ENCODE data around the gene DRC7.
"Not testable (repeated sequence)": the region's sequence is repeated elsewhere in the genome, so short reads cannot be mapped to it uniquely, and the experiment has no call there.

DRC7 gene

GRCh38 chr16:57732714-57733113 lies 38.1 kb downstream of the DRC7 start:
- no peak for DNase-seq (ENCODE audit: low read depth in 2 of 2, low spot score in 1 of 2)

DNA sequence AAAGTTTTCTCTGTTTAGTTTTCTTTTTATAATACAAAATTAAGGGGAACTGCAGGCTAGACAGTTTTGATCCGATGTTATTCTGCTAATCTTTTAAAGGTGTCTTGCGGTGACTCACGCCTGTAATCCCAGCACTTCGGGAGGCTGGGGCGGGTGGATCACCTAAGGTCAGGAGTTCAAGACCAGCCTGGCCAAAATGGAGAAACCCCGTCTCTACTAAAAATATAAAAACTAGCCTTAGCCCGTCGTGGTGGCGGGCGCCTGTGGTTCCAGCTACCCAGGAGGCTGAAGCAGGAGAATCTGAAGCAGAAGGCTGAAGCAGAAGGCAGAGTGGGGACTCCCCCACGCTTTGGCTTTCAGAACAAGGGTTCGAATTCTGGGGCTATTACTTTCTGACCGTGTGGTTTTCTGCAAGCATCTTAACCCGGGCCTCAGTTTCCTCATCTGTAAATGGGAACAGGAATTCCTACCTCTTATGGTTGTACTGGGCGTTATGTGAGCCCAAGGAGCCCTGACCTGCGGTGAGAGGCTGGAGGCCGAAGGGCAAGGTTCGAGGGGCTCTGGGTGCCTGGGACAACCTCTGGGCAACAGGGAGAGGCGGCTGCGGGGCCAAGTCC lies 39.8 kb downstream of the DRC7 start:
- DNase-seq (ENCODE audit: low read depth in 2 of 2, low spot score in 1 of 2): no peak

DNA sequence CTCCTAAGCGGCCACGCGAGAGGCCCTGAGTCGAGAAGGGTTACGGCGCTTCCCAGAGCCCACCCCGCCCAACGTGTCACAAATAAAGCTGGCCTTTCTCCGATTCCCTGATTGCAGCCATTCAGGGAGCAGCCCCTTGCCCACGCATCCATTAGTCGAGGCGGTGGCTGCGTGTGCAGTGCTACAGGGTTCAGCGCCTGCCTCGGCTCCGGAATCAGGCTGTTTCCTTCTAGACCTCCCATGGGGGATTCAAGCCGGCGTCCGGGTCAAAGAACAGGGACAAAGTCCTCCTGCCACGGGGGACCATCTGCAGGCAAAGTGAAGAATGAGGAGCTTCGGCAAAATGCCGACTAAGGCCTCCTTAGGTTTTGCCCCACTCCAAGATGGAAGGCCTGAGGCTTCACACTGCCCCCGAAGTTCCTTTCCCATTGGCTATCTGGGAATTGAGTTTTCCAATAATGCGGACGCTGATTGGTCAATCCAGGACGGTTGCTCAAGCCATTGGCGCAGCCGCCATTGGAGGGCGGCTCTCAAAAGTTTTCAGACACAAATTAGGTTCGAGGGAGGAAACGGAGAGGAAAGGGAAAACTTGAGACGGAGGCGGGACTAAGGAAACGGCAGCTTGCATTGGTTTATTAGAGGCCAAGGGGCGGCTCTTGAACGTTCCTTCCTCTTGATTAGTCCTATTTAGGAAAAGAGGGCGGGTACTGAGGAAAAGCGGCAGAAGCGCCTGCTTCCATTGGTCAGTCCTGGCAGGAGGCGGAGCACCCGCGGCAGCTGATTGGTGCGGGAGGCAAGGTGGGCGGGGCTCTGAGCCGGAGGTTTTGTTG lies 40.5 kb downstream of the DRC7 start:
- peak; percentile 92 to 93 for DNase-seq (ENCODE audit: low read depth in 2 of 2, low spot score in 1 of 2)

GRCh38 chr16:57735755-57736418 lies 41.3 kb downstream of the DRC7 start, which contains the start of gene KATNB1:
TSS of gene KATNB1 (plus strand) at chr16:57735770. CDS start at chr16:57737244, 1,474 bp downstream.
- DNase-seq (ENCODE audit: low read depth in 2 of 2, low spot score in 1 of 2): no peak

- DNase-seq (ENCODE audit: low read depth in 2 of 2, low spot score in 1 of 2): peak in 1 of 2 donors; percentile 13
These were observed 42.1 kb downstream of the DRC7 start for GRCh38 chr16:57736419-57737351.

GRCh38 chr16:57738844-57739243 lies 44.2 kb downstream of the DRC7 start:
- no peak for DNase-seq (ENCODE audit: low read depth in 2 of 2, low spot score in 1 of 2)

GRCh38 chr16:57739756-57740422 lies 45.3 kb downstream of the DRC7 start:
- no peak for DNase-seq (ENCODE audit: low read depth in 2 of 2, low spot score in 1 of 2)

GRCh38 chr16:57740423-57741071 lies 45.9 kb downstream of the DRC7 start:
- DNase-seq (ENCODE audit: low read depth in 2 of 2, low spot score in 1 of 2): no peak

DNA sequence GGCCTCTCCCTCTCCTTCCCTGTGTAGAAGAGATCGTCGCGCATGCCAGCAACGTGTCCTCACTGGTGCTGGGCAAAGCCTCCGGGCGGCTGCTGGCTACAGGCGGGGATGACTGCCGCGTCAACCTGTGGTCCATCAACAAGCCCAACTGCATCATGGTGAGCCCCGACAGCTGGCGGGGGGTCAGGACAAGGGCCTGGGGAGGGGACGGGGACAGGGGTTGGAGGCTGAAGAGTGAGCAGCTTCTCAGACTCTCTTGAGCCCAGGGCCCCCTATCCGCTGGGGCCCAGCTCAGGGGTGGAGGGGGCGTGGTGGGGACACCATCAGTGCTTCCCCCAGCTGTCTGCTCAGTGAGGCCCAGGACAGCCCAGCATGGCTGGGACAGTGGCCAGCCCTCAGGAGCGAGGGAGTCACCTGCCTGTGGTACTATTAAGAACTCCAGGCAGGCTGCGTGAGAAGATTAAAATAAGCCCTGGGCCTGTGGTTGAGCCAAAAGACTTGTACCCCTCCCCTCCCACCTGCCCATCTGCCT lies 47.1 kb downstream of the DRC7 start:
- DNase-seq (ENCODE audit: low read depth in 2 of 2, low spot score in 1 of 2): no peak

DNA sequence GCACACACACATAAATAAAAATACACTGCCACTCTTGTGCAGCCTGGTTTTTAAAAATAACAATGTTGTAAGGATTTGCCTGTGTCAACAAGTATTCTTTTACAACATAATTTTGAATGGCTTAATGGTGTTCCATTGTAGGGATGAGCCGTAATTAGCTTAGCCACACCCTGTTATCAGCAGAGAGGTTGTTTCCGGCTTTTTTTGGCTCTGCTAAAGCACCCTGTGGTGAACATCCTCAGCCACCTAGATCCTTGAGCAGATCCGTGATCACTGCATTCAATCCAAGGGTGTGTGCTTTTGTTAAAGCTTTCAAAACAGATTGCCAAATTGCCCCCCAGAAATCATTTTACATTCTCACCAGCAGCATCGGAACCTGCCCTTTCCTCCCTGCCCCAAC lies 47.9 kb downstream of the DRC7 start:
- no peak for DNase-seq (ENCODE audit: low read depth in 2 of 2, low spot score in 1 of 2)

DNA sequence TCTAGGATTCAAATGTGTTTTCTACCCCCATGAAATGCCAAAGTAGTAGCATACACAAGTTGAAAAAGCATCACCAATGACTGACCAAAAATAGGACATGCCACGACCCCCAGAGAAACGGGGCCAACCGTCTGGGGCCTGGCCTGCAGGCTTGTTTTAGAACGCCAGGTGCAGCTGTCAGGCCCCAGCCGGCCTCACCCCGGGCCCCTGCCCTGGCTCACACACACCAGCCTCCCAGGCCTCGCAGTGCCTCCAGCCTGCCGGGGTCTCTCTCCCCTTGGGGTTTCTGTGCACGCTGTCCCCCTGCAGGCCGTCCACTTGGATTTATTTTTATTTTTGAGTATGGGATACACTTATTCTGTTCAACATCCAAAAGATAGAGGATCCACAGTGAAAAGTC lies 48.9 kb downstream of the DRC7 start:
- DNase-seq (ENCODE audit: low read depth in 2 of 2, low spot score in 1 of 2): no peak

- no peak for DNase-seq (ENCODE audit: low read depth in 2 of 2, low spot score in 1 of 2)
These were observed 49.5 kb downstream of the DRC7 start for GRCh38 chr16:57743886-57744641.

- no peak for DNase-seq (ENCODE audit: low read depth in 2 of 2, low spot score in 1 of 2)
These were observed 50.0 kb downstream of the DRC7 start for GRCh38 chr16:57744642-57744903.

DNA sequence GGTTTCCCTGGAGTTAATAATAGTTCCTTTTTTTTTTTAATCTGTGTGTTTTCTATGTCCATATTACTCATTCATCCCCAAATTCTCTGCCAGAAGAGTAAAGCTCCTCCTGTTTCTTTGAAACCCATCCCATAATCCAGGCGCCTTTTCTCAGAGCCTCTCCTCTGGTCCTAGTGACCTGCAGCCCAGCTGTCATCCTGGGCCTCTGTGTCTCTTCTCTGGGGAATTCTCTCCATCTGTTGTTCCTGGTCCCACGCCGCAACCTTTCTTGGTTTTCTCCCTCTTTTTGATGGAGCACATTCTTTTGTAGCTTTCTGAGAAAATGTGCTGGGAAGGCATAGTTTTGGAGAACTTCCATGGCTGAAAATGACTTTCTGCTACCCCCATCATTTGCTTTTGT lies 51.2 kb downstream of the DRC7 start:
- DNase-seq (ENCODE audit: low read depth in 2 of 2, low spot score in 1 of 2): no peak

DNA sequence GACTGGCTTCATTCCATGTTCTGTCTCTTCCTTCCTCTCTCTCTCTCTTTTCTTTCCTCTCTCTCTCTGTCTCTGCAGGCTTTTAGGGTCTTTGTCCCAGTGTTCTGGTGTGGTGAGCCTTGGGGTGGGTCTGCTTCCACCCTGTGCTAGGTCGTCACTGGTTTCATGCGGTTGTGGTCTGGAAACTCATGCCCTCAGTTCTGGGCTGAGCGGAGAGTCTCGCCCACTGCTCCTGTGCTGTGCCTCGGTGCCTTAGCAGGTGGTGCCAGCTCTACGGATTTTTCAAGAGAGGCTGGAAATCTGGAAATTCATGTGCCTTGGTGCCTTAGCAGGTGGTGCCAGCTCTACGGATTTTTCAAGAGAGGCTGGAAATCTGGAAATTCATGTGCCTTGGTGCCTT lies 51.7 kb downstream of the DRC7 start:
- DNase-seq (ENCODE audit: low read depth in 2 of 2, low spot score in 1 of 2): not testable (repeated sequence)

DNA sequence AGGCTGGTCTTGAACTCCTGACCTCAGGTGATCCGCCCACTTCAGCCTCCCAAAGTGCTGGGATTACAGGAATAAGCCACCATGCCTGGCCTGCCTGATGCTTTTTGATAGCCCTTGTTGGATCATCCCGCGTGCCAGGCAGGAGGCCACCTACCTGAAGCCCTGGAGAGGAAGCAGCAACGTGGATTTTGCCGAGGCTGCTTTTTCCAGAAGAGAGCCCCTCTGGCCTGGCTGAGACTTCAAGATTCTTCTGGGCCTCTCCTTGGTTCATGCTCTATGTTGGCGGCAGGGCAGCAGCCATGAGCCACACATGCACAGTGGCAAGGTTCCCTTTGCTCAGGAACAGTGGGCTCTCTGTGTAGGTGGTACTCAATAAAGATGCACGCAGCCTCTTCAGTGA lies 52.5 kb downstream of the DRC7 start:
- DNase-seq (ENCODE audit: low read depth in 2 of 2, low spot score in 1 of 2): no peak

DNA sequence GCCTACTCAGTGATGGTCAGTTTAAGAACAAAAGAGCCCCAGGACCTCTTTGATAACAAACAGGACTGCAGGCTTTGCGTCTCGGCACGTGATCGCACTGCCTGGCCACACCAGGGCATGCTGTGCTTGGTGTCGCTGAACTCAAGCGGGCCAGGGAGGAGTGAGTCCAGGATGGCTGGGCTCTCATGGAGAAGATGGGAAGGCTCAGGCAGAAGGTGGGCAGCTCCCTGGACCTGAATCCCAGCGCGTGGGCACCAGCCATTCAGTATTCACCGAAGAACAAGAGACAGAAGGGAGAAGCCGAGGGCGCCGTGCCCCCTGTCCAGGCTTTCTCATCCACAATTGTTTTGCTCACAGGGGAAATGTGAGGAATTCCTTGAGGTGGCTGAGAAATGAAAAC lies 52.9 kb downstream of the DRC7 start:
- DNase-seq (ENCODE audit: low read depth in 2 of 2, low spot score in 1 of 2): no peak

DNA sequence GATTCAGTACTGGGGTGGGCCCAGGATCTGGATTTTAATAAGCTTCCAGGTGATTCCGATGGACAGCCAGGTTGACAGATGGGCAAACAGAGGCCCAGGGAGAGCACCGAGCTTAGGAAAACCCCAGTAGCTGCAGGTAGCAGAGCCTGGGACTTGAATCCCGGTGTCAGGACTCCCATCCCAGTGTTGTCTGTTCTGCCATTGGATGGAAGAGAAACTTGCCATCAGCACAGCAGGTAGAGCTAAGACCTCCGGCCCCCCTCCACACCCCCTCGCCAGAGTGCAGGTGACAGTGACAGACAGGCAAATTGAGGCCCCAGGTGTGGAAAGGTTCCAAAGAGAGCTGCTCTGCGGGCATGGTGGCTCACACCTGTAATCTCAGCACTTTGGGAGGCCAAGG lies 53.4 kb downstream of the DRC7 start:
- DNase-seq (ENCODE audit: low read depth in 2 of 2, low spot score in 1 of 2): no peak

DNA sequence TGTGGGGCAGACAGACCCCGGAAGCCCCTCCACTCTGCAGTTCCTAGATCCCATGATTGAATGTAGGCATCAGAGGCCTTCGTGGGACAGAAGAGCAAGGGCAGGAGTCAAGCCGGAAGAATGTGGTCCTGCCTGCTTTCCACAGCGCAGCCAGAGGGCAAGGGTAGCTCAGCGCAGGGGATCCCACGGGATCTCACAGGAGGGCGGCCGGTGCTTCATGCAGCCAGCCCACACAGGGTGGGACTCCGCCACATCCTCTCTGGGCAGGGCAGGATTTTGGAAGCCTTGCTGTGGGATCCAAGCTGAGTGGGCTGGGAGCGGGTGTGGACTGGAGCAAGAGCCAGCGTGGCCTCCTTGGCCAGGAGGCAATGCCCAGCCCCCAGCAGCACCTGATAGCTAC lies 54.0 kb downstream of the DRC7 start:
- DNase-seq (ENCODE audit: low read depth in 2 of 2, low spot score in 1 of 2): no peak

Measured in stimulated activated CD8-positive, alpha-beta memory T cell treated with anti-CD3 and anti-CD28 coated beads, Interleukin-4, amount 100 ng/mL, for 1 hour (primary cell).